Activated CD4-positive, alpha-beta T cell treated with anti-CD3 and anti-CD28 coated beads for 36 hours (primary cell): Measurements from ENCODE around the gene EFNA5. TPM values are rescaled to one million over a fixed set of nuclear protein-coding genes. Genes with fewer than 3 reads are reported as not detected.

Source experiments
- ATAC-seq: fragments of 200-7000 bp; cut with Tn5 transposase; one replicate; pipeline ENCODE4 v1.10.0; 2021; ENCODE audit warnings: mild to moderate bottlenecking, moderate library complexity
- CTCF ChIA-PET: fragments of 350-600 bp; sonication (Branson Sonifier 250); formaldehyde crosslinking; loops from one replicate; lab custom pipeline; 2021; ENCODE audit warnings: antibody characterized with exemption; lab: Charles Lee
- POLR2A ChIA-PET: fragments of 350-600 bp; sonication (Branson Sonifier 250); formaldehyde crosslinking; loops from one replicate; lab custom pipeline; 2021; ENCODE audit warnings: antibody characterized with exemption, inconsistent platforms; lab: Charles Lee
- DNase-seq: peaks from one replicate; pipeline ENCODE4 v3.0.0-alpha.2; 2020
- H3K27ac Mint-ChIP-seq: one replicate; pipeline ENCODE4 v1.8.0; 2021; ENCODE audit warnings: mixed read lengths
- H3K27me3 Mint-ChIP-seq: one replicate; pipeline ENCODE4 v1.8.0; 2021; ENCODE audit warnings: mixed read lengths
- H3K36me3 Mint-ChIP-seq: one replicate; pipeline ENCODE4 v1.8.0; 2021; ENCODE audit warnings: low read depth, mixed read lengths
- H3K4me1 Mint-ChIP-seq: one replicate; pipeline ENCODE4 v1.8.0; 2021; ENCODE audit warnings: mixed read lengths
- H3K4me3 Mint-ChIP-seq: one replicate; pipeline ENCODE4 v1.8.0; 2021; ENCODE audit warnings: mild to moderate bottlenecking, moderate library complexity, mixed read lengths
- H3K9me3 Mint-ChIP-seq: one replicate; pipeline ENCODE4 v1.8.0; 2021; ENCODE audit warnings: low read depth, mixed read lengths
- intact Hi-C, 2 experiments: fragments of 100-400 bp; cut with DNase I in 1 of 2; cut with micrococcal nuclease in 1 of 2; formaldehyde crosslinking; loops; one replicate each; pipeline versions ENCODE4 v1.14.2 to v1.15.1; 2022 to 2024; cut with DNase I, micrococcal nuclease
- total RNA-seq, 2 experiments: library from RNA; stranded (reverse); gene quantifications; one replicate each; pipeline ENCODE4 v1.2.3, GENCODE V29; 2021

Gene EFNA5
- total RNA-seq, 2 experiments from 2014 or later: not detected

DNA sequence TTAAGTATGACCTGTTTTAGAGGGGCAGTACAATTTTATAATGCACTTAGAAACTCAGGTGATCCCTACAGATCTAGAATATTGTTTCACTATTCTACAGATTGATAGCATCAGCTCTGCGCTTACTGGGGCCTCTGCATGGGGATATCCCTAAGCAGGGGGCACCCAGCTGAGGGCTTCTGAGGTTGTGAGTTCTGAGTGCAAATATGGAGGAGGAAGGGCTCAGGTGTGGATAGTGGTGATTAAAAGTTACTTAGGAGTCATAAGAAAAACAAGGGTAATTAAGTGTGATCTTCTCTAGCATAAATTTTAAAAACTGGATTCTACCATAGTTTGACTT is 274.4 kb downstream of the EFNA5 start:
- DNase-seq (no peak), ATAC-seq (no peak)
- H3K4me3 Mint-ChIP-seq: no peak overlapping the region
- H3K27ac Mint-ChIP-seq: no peak overlapping the region
- ChIA-PET POLR2A (no interaction called here), CTCF (no interaction called here)
- no peaks in the 10 kb centered on the region for H3K9me3 Mint-ChIP-seq
- intact Hi-C loops: no loop called here
- peaks cover 6% of the 10 kb centered on the region for H3K27me3 Mint-ChIP-seq
- no peaks in the 10 kb centered on the region for H3K36me3 Mint-ChIP-seq
- H3K4me1 Mint-ChIP-seq: peaks cover 2% of the 10 kb centered on the region

DNA sequence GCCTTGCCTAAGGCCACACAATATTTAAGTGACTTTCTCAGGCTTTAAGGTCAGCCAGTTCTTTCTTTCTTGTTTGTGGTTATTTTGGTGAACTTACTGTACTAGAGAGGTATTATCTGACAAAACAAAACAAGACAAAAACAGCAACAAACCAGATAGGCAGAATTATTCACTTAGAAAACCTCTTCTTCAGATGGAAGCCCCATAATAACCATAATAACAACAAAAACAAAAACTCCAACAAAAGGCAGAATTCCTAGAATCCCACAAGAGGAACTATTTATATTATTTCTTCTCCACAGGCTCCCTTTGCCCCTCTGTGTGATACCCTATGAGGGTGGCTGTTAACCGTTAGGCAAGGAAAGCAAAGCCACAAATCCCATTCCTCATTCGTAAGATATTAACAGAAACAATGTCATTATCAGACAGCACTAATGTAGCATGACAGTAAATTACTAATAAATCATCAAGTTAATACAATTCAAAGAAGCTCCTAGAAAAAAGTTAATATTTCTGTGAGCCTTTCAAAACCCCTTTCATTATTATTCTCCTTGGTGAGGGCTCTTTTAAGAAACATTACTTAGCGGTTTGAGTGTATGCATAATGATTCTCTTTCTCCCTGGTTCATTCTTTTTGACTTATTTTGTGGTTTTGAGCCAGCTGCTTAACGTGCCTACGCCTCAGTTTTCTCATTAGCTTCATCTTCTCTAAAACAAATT is 274.9 kb downstream of the EFNA5 start:
- CTCF ChIA-PET: no interaction called here
- no peaks in the 10 kb centered on the region for H3K4me1 Mint-ChIP-seq

DNA sequence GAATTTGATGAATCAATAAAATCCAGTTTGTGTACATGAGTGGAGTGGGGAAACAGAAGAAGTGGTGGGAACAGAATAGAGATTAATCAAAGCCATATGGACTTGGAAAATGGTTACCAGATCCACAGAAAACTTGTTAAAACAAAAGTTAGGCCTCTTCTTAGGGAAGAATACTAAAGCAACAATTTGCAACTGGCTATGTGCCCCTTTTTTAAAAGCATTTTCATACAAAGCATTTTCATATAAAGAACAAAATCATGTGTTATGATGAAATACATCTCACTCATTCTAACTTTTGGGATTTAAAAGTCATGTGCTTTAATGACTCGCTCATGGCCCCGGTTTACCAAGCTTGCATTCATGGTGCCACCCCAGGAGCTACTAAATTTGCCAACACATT is 276.9 kb downstream of the EFNA5 start:
- ATAC-seq (no peak), DNase-seq (no peak)
- Mint-ChIP-seq H3K27ac (no peak overlapping the region), H3K9me3 (no peaks in the 10 kb centered on the region), H3K4me1 (peaks cover 9% of the 10 kb centered on the region), H3K27me3 (peaks cover 2% of the 10 kb centered on the region), H3K36me3 (no peaks in the 10 kb centered on the region), H3K4me3 (no peak overlapping the region)
- intact Hi-C loops: no loop called here
- CTCF ChIA-PET: interaction anchor here (1.0 kb wide), 1 partner anchor 84 kb away, joined by 3 read pairs; no protein-coding TSS in a partner anchor
- POLR2A ChIA-PET: no interaction called here

More for the DNA sequence above, 274.9 kb downstream of the EFNA5 start:
- DNase-seq: no peak
- POLR2A ChIA-PET: no interaction called here
- no peak for ATAC-seq
- Mint-ChIP-seq H3K27me3 (peaks cover 6% of the 10 kb centered on the region), H3K27ac (no peak overlapping the region), H3K36me3 (no peaks in the 10 kb centered on the region), H3K4me3 (no peak overlapping the region), H3K9me3 (no peaks in the 10 kb centered on the region)
- intact Hi-C loops: no loop called here

DNA sequence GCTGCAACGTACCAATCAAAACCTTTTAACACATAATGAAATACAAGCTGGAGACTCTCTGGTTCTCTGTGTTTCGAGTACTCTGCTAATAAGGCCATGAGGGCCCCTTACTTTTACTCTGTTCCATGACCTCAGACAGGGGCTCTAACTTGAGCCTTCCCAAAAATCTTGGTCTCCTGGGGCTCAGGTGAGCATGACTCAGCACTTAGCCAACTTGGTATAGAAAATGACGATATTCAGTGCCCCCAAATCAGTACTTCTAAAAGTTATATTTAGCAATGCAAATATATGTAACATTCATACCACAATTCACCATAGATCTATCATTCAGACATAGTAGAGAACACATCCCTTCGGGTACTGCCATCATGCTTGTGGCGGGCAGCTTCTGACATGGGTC is 278.9 kb downstream of the EFNA5 start:
- no peaks in the 10 kb centered on the region for H3K36me3 Mint-ChIP-seq
- H3K4me3 Mint-ChIP-seq: no peak overlapping the region
- peaks cover 25% of the 10 kb centered on the region for H3K4me1 Mint-ChIP-seq
- DNase-seq: no peak
- no peaks in the 10 kb centered on the region for H3K9me3 Mint-ChIP-seq
- ChIA-PET POLR2A (no interaction called here), CTCF (interaction anchor here (0.9 kb wide), 1 partner anchor 657 kb away, joined by 3 read pairs; no protein-coding TSS in a partner anchor)
- ATAC-seq: no peak
- intact Hi-C loops: no loop called here
- H3K27me3 Mint-ChIP-seq: no peaks in the 10 kb centered on the region
- H3K27ac Mint-ChIP-seq: no peak overlapping the region

DNA sequence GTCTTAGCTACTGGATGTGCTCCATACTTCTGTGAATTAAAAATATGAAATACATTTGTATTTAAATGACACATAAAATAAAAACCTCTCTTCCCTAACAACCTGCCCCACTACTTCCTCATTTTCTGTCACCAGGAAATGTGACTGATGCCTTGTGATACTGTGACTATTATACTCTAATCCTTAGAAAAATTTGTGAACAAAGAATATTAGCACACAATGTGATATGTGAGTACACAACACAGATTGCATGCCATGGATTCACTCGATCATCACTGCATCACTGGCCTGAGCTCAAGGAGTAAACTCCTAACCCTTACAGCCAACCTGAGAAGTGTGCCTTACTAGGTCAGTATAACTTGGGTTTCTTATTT is 281.0 kb downstream of the EFNA5 start:
- ATAC-seq: no peak
- Mint-ChIP-seq H3K4me3 (no peak overlapping the region), H3K36me3 (no peaks in the 10 kb centered on the region), H3K27me3 (no peaks in the 10 kb centered on the region), H3K27ac (no peak overlapping the region), H3K9me3 (no peaks in the 10 kb centered on the region), H3K4me1 (peaks cover 25% of the 10 kb centered on the region)
- ChIA-PET POLR2A (no interaction called here), CTCF (interaction anchor here (1.2 kb wide), 1 partner anchor 30 kb away, joined by 3 read pairs; no protein-coding TSS in a partner anchor)
- no peak for DNase-seq
- intact Hi-C loops: no loop called here

DNA sequence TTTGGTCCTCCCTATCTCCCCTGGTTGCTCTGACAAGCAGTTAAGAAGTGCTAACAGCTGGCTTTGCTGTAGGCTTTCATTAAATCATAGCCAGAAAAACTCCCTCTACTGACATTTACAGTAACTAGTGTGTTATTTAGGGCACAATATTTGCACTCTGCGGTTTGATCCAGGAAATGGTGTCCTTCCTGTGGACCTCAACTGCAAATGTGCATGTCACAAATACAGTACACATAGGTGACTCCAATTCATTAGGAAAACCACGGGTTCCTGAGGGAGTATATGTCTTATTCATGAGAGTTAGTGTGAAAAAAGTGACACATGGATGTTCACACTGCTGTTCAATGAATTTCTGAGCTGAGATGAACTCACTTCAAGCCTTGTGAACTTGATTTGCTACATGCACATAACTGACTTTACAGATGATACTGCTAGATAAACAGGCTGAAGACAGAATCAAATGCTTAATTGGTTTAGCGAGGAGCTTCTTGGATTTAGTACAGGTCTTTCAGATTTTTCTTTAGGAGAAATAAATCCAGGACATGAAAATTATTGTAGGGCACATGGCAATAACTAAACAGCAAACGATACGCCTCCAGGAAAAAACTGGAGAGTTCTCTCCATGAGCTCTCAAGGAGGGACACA is 281.5 kb downstream of the EFNA5 start:
- ATAC-seq (peak; percentile 54), DNase-seq (peak; percentile 17)
- no peaks in the 10 kb centered on the region for H3K27me3 Mint-ChIP-seq
- H3K4me3 Mint-ChIP-seq: no peak overlapping the region
- H3K36me3 Mint-ChIP-seq: no peaks in the 10 kb centered on the region
- ChIA-PET POLR2A (no interaction called here), CTCF (interaction anchor here (1.2 kb wide), 1 partner anchor 30 kb away, joined by 3 read pairs; no protein-coding TSS in a partner anchor)
- H3K9me3 Mint-ChIP-seq: no peaks in the 10 kb centered on the region
- no peak overlapping the region for H3K27ac Mint-ChIP-seq
- peaks cover 25% of the 10 kb centered on the region for H3K4me1 Mint-ChIP-seq
- intact Hi-C loops: no loop called here

DNA sequence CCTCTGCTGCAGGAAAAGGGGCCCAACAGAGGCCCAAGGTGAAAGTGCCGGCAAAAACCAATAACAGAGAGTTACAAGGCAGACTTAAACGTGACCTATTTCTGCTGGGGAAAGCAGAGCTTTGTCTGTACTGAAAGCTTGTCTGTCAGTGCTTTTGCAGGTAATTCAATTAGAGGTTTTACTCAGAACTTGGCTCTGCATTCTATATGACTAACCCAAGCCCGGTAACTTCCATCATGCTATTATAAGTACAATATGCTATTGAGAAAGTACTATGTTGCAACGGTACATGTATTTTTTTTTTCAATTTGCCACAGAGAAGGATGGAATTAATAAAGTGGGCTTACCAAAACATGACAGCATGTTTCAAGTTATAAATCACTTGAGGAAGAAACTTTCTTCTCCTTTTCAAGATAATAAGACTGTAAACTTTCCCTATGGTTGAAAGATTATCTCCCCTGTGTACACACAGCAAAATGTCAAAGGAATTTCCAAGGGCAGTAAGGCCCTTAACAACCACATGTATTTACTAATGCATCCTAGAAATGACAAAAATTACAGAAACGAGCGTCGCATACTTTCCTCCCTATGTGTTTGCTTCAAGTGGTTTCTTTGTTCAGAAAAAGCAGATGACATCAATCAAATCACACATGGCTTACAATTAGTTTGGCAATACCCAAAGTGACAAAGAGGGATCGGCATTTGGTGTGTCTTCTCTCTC is 282.4 kb downstream of the EFNA5 start:
- H3K4me3 Mint-ChIP-seq: no peak overlapping the region
- H3K27me3 Mint-ChIP-seq: no peaks in the 10 kb centered on the region
- ChIA-PET POLR2A (interaction anchor here (0.7 kb wide), 1 partner anchor 183 kb away, joined by 5 read pairs; no protein-coding TSS in a partner anchor), CTCF (interaction anchor here (1.2 kb wide), 1 partner anchor 29 kb away, joined by 3 read pairs; no protein-coding TSS in a partner anchor)
- ATAC-seq (peak; percentile 82), DNase-seq (peak; percentile 6)
- intact Hi-C loops: loop anchor here in 1 of 2 experiments (1.0 kb wide), 1 partner anchor 99 kb away; no protein-coding TSS in a partner anchor
- no peak overlapping the region for H3K27ac Mint-ChIP-seq
- no peaks in the 10 kb centered on the region for H3K9me3 Mint-ChIP-seq
- H3K4me1 Mint-ChIP-seq: peaks cover 25% of the 10 kb centered on the region
- H3K36me3 Mint-ChIP-seq: no peaks in the 10 kb centered on the region

DNA sequence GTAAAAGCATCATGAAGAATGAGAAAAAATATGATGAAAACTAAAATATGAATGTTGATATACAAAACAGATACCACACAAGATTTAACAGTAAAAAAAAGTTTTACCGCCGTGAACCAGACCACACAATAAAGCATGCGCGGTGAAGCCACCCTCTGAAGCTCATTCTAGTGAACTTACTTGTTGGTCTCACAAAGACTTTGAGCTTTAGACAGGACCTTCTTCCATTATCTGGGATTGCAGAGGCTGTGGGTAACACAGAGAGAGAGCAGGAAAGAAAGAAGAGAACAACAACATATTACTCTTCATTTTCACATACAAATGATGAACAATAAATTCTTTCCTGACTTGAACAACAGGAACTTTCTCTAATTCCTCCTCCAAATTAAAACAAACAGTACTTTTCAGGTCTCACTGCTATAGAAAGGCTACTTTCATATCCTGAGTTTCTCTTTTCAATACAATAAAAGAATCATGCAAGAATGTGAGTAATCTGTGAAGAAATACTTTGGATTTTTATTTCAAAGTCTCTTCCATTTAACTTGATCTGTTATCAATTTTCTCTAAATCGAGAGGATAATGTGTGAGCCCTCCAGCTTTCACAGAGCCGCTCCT is 283.1 kb downstream of the EFNA5 start:
- no peak overlapping the region for H3K27ac Mint-ChIP-seq
- no peak overlapping the region for H3K4me3 Mint-ChIP-seq
- intact Hi-C loops: loop anchor here in 1 of 2 experiments (1.0 kb wide), 1 partner anchor 98 kb away; no protein-coding TSS in a partner anchor
- ChIA-PET CTCF (interaction anchor here (0.6 kb wide), 1 partner anchor 133 kb away, joined by 4 read pairs; no protein-coding TSS in a partner anchor), POLR2A (interaction anchor here (0.7 kb wide), 1 partner anchor 183 kb away, joined by 5 read pairs; no protein-coding TSS in a partner anchor)
- H3K4me1 Mint-ChIP-seq: peaks cover 25% of the 10 kb centered on the region
- no peak for DNase-seq
- no peaks in the 10 kb centered on the region for H3K36me3 Mint-ChIP-seq
- ATAC-seq: no peak
- no peaks in the 10 kb centered on the region for H3K27me3 Mint-ChIP-seq
- H3K9me3 Mint-ChIP-seq: no peaks in the 10 kb centered on the region

DNA sequence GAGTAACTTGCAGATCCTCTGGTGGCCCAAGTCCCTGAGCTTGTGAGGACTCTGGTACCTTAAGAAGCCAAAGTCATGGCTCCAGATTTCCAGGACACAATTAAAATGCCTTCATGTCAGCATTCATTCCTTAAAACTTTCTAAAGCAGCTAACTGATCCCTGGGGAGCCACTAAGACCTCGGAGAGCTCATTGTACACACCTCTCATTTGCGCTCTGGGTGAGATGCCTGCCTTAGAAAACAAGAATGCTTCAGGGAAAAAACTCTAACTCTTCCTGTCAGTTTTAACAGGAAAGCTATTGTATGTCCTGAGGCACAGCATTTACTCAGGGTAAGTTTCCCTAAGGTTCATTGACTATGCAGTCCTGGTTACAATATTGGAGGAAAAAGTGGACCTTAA is 285.0 kb downstream of the EFNA5 start:
- no peak for ATAC-seq
- ChIA-PET CTCF (no interaction called here), POLR2A (interaction anchor here (0.7 kb wide), 1 partner anchor 217 kb away, joined by 3 read pairs; no protein-coding TSS in a partner anchor)
- H3K27me3 Mint-ChIP-seq: no peaks in the 10 kb centered on the region
- intact Hi-C loops: no loop called here
- no peak overlapping the region for H3K27ac Mint-ChIP-seq
- no peaks in the 10 kb centered on the region for H3K36me3 Mint-ChIP-seq
- no peak for DNase-seq
- H3K4me3 Mint-ChIP-seq: no peak overlapping the region
- H3K9me3 Mint-ChIP-seq: no peaks in the 10 kb centered on the region
- H3K4me1 Mint-ChIP-seq: peaks cover 25% of the 10 kb centered on the region

DNA sequence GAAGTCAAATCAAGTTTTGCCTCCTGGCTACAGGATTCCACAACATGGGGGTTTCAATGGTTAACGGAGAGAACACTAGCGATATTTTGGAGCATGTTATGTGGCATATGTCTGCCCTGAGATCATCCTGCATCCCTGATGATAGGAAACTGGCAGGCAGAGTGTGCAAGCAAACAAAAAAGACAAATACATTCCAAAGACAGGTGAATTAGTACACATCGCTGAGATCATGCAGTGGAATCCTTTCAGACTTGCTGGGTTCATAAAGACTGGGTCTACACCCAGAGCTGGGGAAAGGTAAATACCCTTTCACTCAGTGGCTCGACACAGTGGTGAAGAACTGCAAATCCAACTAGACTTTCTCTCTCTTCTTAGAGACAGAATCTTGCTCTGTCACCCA is 286.5 kb downstream of the EFNA5 start:
- intact Hi-C loops: no loop called here
- no peaks in the 10 kb centered on the region for H3K27me3 Mint-ChIP-seq
- no peak overlapping the region for H3K4me3 Mint-ChIP-seq
- H3K27ac Mint-ChIP-seq: no peak overlapping the region
- ChIA-PET CTCF (no interaction called here), POLR2A (no interaction called here)
- no peak for DNase-seq
- ATAC-seq: no peak
- no peaks in the 10 kb centered on the region for H3K36me3 Mint-ChIP-seq
- no peaks in the 10 kb centered on the region for H3K9me3 Mint-ChIP-seq
- H3K4me1 Mint-ChIP-seq: peaks cover 20% of the 10 kb centered on the region

DNA sequence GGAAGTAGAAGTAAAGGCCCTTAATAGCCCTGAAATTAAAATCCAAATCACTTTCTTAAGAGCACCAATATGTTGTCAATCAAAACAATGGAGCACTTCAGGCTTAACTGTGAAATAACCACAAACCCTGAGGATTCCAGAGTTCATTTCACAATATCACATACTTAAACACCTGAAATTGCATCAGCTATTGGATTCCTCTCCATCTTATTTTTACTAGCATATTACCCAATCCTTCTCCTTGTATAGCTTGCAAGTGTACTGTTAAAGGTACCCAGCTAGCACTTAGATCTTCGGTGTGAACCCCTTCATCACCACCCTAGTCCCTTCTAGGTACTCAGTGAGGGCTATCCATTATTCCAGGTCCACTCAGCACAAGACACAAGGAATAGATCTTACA is 287.3 kb downstream of the EFNA5 start:
- Mint-ChIP-seq H3K36me3 (no peaks in the 10 kb centered on the region), H3K9me3 (no peaks in the 10 kb centered on the region), H3K27me3 (no peaks in the 10 kb centered on the region), H3K27ac (no peak overlapping the region), H3K4me1 (peaks cover 12% of the 10 kb centered on the region), H3K4me3 (no peak overlapping the region)
- ChIA-PET POLR2A (no interaction called here), CTCF (no interaction called here)
- DNase-seq (no peak), ATAC-seq (no peak)
- intact Hi-C loops: no loop called here
